ENCODE measurements around the gene ZNF169. TPM values are rescaled to one million over a fixed set of nuclear protein-coding genes. Genes with fewer than 3 reads are reported as not detected.

Gene ZNF169
- total RNA-seq, 1 experiment from 2014 or later = 4.1 TPM

Other genes starting within 250 kb of the ZNF169 start
- 19.8 and 23.9 TPM in 2 replicates for gene PTPDC1, start 174.8 kb upstream of the ZNF169 start, total RNA-seq (2014; rRNA removed; shearing (Covaris generic))
- not detected in 2 replicates for gene NUTM2F, start 69.3 kb downstream of the ZNF169 start, total RNA-seq (2014; rRNA removed; shearing (Covaris generic))